Psoas muscle (tissue), 8 donors: ENCODE results near the gene PRR23E. TPM values are rescaled to one million over a fixed set of nuclear protein-coding genes. Genes with fewer than 3 reads are reported as not detected.

Experiments
- ATAC-seq, 4 donors: fragments of 200-7000 bp; cut with Tn5 transposase; one replicate each; pipeline ENCODE4 v1.9.1; 2020; ENCODE audit warnings: moderate library complexity in 3 of 4, mild to moderate bottlenecking in 2 of 4
- DNase-seq, 2 donors: peaks; one replicate each; pipeline ENCODE4 v3.0.0-alpha.2; 2020
- H3K27ac ChIP-seq: fragments of 200-600 bp; one replicate; pipeline ENCODE4 v1.8.0; 2022
- H3K27me3 ChIP-seq, 3 donors: fragments of 200-600 bp in 1 of 3; one replicate each; pipeline versions ENCODE4 v1.6.1 to v1.8.0; 2013 to 2022; ENCODE audit warnings: low read length in 2 of 3, mild to moderate bottlenecking in 2 of 3, moderate library complexity in 1 of 3; ENCODE audit not compliant: insufficient read depth in 3 of 3
- H3K36me3 ChIP-seq, 2 donors: fragments of 200-600 bp in 1 of 2; one replicate each; pipeline versions ENCODE4 v1.6.1 to v1.8.0; 2013 to 2022; ENCODE audit warnings: low read depth in 1 of 2, mild to moderate bottlenecking in 1 of 2, moderate library complexity in 1 of 2; ENCODE audit not compliant: insufficient read depth in 1 of 2
- H3K4me1 ChIP-seq: fragments of 200-600 bp; one replicate; pipeline ENCODE4 v1.8.0; 2022
- H3K4me3 ChIP-seq: fragments of 200-600 bp; one replicate; pipeline ENCODE4 v1.8.0; 2022; ENCODE audit warnings: mild to moderate bottlenecking
- H3K9me3 ChIP-seq: fragments of 200-600 bp; one replicate; pipeline ENCODE4 v1.8.0; 2022
- WGBS, 3 donors: extraction: QIAGEN DNeasy Blood & Tissue Kit; methylation state at CpG; one replicate each; pipeline versions ENCODE4 v1.1.6 to v1.1.7; 2013; 5-methylcytosine and 5-hydroxymethylcytosine counted together
- intact Hi-C, 2 donors: fragments of 100-400 bp; cut with DNase I; formaldehyde crosslinking; loops; one replicate each; pipeline versions ENCODE4 v1.11.0 to v1.14.2; 2022
- polyA plus RNA-seq, 3 donors: library from polyadenylated mRNA; stranded (reverse); fragments of 200-250 nt; gene quantifications; one replicate each; pipeline ENCODE4 v1.2.3, GENCODE V29; 2013
- total RNA-seq, 4 donors: library from RNA; stranded (reverse); fragmentation: NEBNext Ultra II Directional in 2 of 4; extraction: Animal tissue kit (Norgen Biotek cat#: 25700) in 2 of 4; gene quantifications; one replicate each; pipeline versions ENCODE4 v1.2.1 to v1.2.4, GENCODE V29; 2021 to 2023
- TF ChIP-seq, protein P1 (sequence below): fragments of 200-600 bp; IDR thresholded peaks from one replicate; pipeline ENCODE4 v1.8.0; 2022; ENCODE audit warnings: antibody characterized with exemption
- donor health status: healthy with polysubstance abuse.
- donor health status: DM: no; HTN: no; CAD: no; lungs with moderate emphysema.
- donor health status: Bipolar disorder and iron deficiency.
- donor health status: healthy.
- donor health status: DM: yes; HTN: yes; CAD: no.
- donor health status: DM: no; HTN: no; CAD: no.
- donor health status: DM: no; HTN: no; CAD: no.
- donor health status: DM: yes; HTN: yes; CAD: no.

PRR23E gene
- total and polyA plus RNA-seq, 7 donors, result not detected

GRCh38 chr3:127209155-127209839, 16.4 kb downstream of the PRR23E start:
- ATAC-seq (no peak), DNase-seq (peak in 1 of 2 donors; percentile 27)
- Histone ChIP-seq H3K27me3 (peaks cover 0 to 20% (median 0%) of the 10 kb centered on the region in 3 donors), H3K36me3 (no peaks in the 10 kb centered on the region), H3K9me3 (no peaks in the 10 kb centered on the region), H3K27ac (no peak overlapping the region), H3K4me1 (no peaks in the 10 kb centered on the region), H3K4me3 (no peak overlapping the region)
- TF ChIP-seq, protein P1, sequence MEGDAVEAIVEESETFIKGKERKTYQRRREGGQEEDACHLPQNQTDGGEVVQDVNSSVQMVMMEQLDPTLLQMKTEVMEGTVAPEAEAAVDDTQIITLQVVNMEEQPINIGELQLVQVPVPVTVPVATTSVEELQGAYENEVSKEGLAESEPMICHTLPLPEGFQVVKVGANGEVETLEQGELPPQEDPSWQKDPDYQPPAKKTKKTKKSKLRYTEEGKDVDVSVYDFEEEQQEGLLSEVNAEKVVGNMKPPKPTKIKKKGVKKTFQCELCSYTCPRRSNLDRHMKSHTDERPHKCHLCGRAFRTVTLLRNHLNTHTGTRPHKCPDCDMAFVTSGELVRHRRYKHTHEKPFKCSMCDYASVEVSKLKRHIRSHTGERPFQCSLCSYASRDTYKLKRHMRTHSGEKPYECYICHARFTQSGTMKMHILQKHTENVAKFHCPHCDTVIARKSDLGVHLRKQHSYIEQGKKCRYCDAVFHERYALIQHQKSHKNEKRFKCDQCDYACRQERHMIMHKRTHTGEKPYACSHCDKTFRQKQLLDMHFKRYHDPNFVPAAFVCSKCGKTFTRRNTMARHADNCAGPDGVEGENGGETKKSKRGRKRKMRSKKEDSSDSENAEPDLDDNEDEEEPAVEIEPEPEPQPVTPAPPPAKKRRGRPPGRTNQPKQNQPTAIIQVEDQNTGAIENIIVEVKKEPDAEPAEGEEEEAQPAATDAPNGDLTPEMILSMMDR, result no peak
- intact Hi-C loops, result no loop called here
- 84 to 89% (median 85%) methylated on average over 13 of the region's 13 CpGs for WGBS, 3 donors

GRCh38 chr3:127209840-127210653, 17.1 kb downstream of the PRR23E start:
- DNase-seq (no peak), ATAC-seq (no peak)
- Histone ChIP-seq H3K27ac (no peak overlapping the region), H3K9me3 (no peaks in the 10 kb centered on the region), H3K27me3 (peaks cover 0 to 27% (median 0%) of the 10 kb centered on the region in 3 donors), H3K4me3 (no peak overlapping the region), H3K36me3 (no peaks in the 10 kb centered on the region), H3K4me1 (no peaks in the 10 kb centered on the region)
- TF ChIP-seq, protein P1, result no peak
- intact Hi-C loops, result no loop called here
- 77 to 87% (median 84%) methylated on average over 14 of the region's 14 CpGs for WGBS, 3 donors

- H3K27ac ChIP-seq, result no peak overlapping the region
- no peak for ATAC-seq
- TF ChIP-seq, protein P1, result no peak
- H3K4me1 ChIP-seq, result no peaks in the 10 kb centered on the region
- intact Hi-C loops, result no loop called here
- peaks cover 0 to 32% (median 0%) of the 10 kb centered on the region in 3 donors for H3K27me3 ChIP-seq
- no peak for DNase-seq
- H3K36me3 ChIP-seq, result no peaks in the 10 kb centered on the region
- no peaks in the 10 kb centered on the region for H3K9me3 ChIP-seq
- H3K4me3 ChIP-seq, result no peak overlapping the region
- 81 to 88% (median 83%) methylated on average over 7 of the region's 7 CpGs for WGBS, 3 donors
These were observed 17.7 kb downstream of the PRR23E start for GRCh38 chr3:127210654-127210943.

- 89 to 90% (median 89%) methylated on average over 14 of the region's 14 CpGs for WGBS, 3 donors
- no peak for ATAC-seq
- intact Hi-C loops, result no loop called here
- Histone ChIP-seq H3K27ac (no peak overlapping the region), H3K4me1 (no peaks in the 10 kb centered on the region), H3K27me3 (peaks cover 0 to 32% (median 0%) of the 10 kb centered on the region in 3 donors), H3K36me3 (no peaks in the 10 kb centered on the region), H3K9me3 (no peaks in the 10 kb centered on the region), H3K4me3 (no peak overlapping the region)
- DNase-seq, result peak in 1 of 2 donors; percentile 32
- TF ChIP-seq, protein P1, result no peak
These were observed 18.5 kb downstream of the PRR23E start for GRCh38 chr3:127211118-127212060.
